Naive thymus-derived CD4-positive, alpha-beta T cell (primary cell): ENCODE results near the gene SLC12A4. TPM values are rescaled to one million over a fixed set of nuclear protein-coding genes. Genes with fewer than 3 reads are reported as not detected.

ENCODE experiments used
- ATAC-seq: fragments of 150-1000 bp; cut with Tn5 transposase; 2 replicates; pipeline ENCODE4 v1.10.0; 2021; ENCODE audit warnings: mild to moderate bottlenecking, moderate library complexity
- CTCF ChIA-PET: fragments of 350-600 bp; sonication (Branson Sonifier 250); formaldehyde crosslinking; loops from one replicate; lab custom pipeline; 2021; ENCODE audit warnings: antibody characterized with exemption; lab: Charles Lee
- POLR2A ChIA-PET: fragments of 350-600 bp; sonication (Branson Sonifier 250); formaldehyde crosslinking; loops from one replicate; lab custom pipeline; 2021; ENCODE audit warnings: antibody characterized with exemption, inconsistent platforms; lab: Charles Lee
- DNase-seq, 9 donors: peaks; one replicate each; pipeline versions ENCODE4 v3.0.0 to v3.0.0-alpha.2; 2020 to 2022; ENCODE audit warnings: mixed read lengths in 1 of 9
- H3K27ac ChIP-seq: one replicate; pipeline ENCODE4 v1.7.0; 2013; ENCODE audit warnings: mild to moderate bottlenecking, low read depth, low read length, moderate library complexity
- H3K27me3 ChIP-seq, 2 donors: one replicate each; pipeline ENCODE4 v1.7.0; 2013; ENCODE audit warnings: low read length in 2 of 2, mild to moderate bottlenecking in 2 of 2, moderate library complexity in 2 of 2; ENCODE audit not compliant: control insufficient read depth in 2 of 2, insufficient read depth in 2 of 2
- H3K36me3 ChIP-seq, 3 experiments: 1 replicate in 2 of 3; 2 replicates in 1 of 3; pipeline ENCODE4 v1.7.0; 2013; ENCODE audit warnings: low read length in 3 of 3, mild to moderate bottlenecking in 3 of 3, moderate library complexity in 1 of 3; ENCODE audit not compliant: insufficient read depth in 3 of 3, control insufficient read depth in 2 of 3
- H3K4me1 ChIP-seq, 2 donors: one replicate each; pipeline ENCODE4 v1.7.0; 2013; ENCODE audit warnings: low read length in 2 of 2, mild to moderate bottlenecking in 2 of 2, moderate library complexity in 1 of 2; ENCODE audit not compliant: control insufficient read depth in 2 of 2, insufficient read depth in 2 of 2
- H3K4me3 ChIP-seq: 2 replicates; pipeline ENCODE4 v1.7.0; 2013; ENCODE audit warnings: mild to moderate bottlenecking, low read length
- H3K9me3 ChIP-seq, 3 experiments: 1 replicate in 2 of 3; 2 replicates in 1 of 3; pipeline ENCODE4 v1.7.0; 2013; ENCODE audit warnings: low read length in 3 of 3; ENCODE audit not compliant: control insufficient read depth in 2 of 3
- H3K27ac Mint-ChIP-seq, 9 donors: one replicate each; pipeline ENCODE4 v1.8.0; 2020 to 2022; ENCODE audit warnings: mixed read lengths in 9 of 9, mild to moderate bottlenecking in 8 of 9, moderate library complexity in 5 of 9, inconsistent platforms in 2 of 9
- H3K27me3 Mint-ChIP-seq, 5 donors: one replicate each; pipeline ENCODE4 v1.8.0; 2021 to 2022; ENCODE audit warnings: mixed read lengths in 5 of 5, mild to moderate bottlenecking in 1 of 5
- H3K36me3 Mint-ChIP-seq, 5 donors: one replicate each; pipeline ENCODE4 v1.8.0; 2020 to 2022; ENCODE audit warnings: mixed read lengths in 5 of 5, mild to moderate bottlenecking in 3 of 5, inconsistent platforms in 1 of 5
- H3K4me1 Mint-ChIP-seq, 7 donors: one replicate each; pipeline ENCODE4 v1.8.0; 2020 to 2022; ENCODE audit warnings: mixed read lengths in 7 of 7, mild to moderate bottlenecking in 3 of 7, inconsistent platforms in 1 of 7
- H3K4me3 Mint-ChIP-seq, 10 donors: one replicate each; pipeline ENCODE4 v1.8.0; 2020 to 2022; ENCODE audit warnings: mild to moderate bottlenecking in 10 of 10, mixed read lengths in 10 of 10, moderate library complexity in 6 of 10, inconsistent platforms in 2 of 10
- H3K9me3 Mint-ChIP-seq, 11 donors: one replicate each; pipeline ENCODE4 v1.8.0; 2020 to 2022; ENCODE audit warnings: mixed read lengths in 11 of 11, mild to moderate bottlenecking in 4 of 11, inconsistent platforms in 1 of 11, moderate library complexity in 1 of 11
- intact Hi-C, 2 donors: fragments of 100-400 bp; cut with micrococcal nuclease; formaldehyde crosslinking; loops; one replicate each; pipeline ENCODE4 v1.15.1; 2023
- polyA plus RNA-seq, 2 donors: library from polyadenylated mRNA; unstranded; fragments of 300-500 nt; fragmentation: Illumina TruSeq; gene quantifications; one replicate each; pipeline ENCODE4 v1.2.3, GENCODE V29; 2021
- total RNA-seq, 6 experiments: library from RNA in 5 of 6; stranded (reverse) in 5 of 6; gene quantifications; 1 replicate in 5 of 6; 2 replicates in 1 of 6; pipeline ENCODE4 v1.2.3 and lab custom pipeline; 2021 to 2026

The SLC12A4 gene
- total and polyA plus RNA-seq, 7 experiments from 2014 or later = 3.8 to 44.4 (median 28.1) TPM

GRCh38 chr16:67909056-67909742, 59.2 kb downstream of the SLC12A4 start:
- no peak overlapping the region for H3K27ac ChIP-seq
- ATAC-seq = no peak
- H3K4me1 ChIP-seq = no peaks in the 10 kb centered on the region
- Mint-ChIP-seq H3K9me3 (no peaks in the 10 kb centered on the region), H3K4me1 (peaks cover 4 to 23% (median 15%) of the 10 kb centered on the region in 7 donors), H3K36me3 (peaks cover 0 to 32% (median 6%) of the 10 kb centered on the region in 5 donors), H3K27ac (peak overlapping the region in 1 of 9 donors; percentile 56), H3K4me3 (peak overlapping the region in 1 of 10 donors; percentile 53), H3K27me3 (no peaks in the 10 kb centered on the region)
- DNase-seq = no peak
- H3K4me3 ChIP-seq = no peak overlapping the region
- peaks cover 0 to 39% (median 10%) of the 10 kb centered on the region in 3 experiments for H3K36me3 ChIP-seq
- no peaks in the 10 kb centered on the region for H3K27me3 ChIP-seq
- H3K9me3 ChIP-seq = no peaks in the 10 kb centered on the region
- CTCF ChIA-PET = interaction anchor here (0.6 kb wide), 1 partner anchor 418 kb away, joined by 5 read pairs; no protein-coding TSS in a partner anchor
- POLR2A ChIA-PET = interaction anchor here (0.8 kb wide), 1 partner anchor 16 kb away, joined by 3 read pairs; the partner anchor contains the start of gene PSKH1
- intact Hi-C loops = no loop called here

DNA sequence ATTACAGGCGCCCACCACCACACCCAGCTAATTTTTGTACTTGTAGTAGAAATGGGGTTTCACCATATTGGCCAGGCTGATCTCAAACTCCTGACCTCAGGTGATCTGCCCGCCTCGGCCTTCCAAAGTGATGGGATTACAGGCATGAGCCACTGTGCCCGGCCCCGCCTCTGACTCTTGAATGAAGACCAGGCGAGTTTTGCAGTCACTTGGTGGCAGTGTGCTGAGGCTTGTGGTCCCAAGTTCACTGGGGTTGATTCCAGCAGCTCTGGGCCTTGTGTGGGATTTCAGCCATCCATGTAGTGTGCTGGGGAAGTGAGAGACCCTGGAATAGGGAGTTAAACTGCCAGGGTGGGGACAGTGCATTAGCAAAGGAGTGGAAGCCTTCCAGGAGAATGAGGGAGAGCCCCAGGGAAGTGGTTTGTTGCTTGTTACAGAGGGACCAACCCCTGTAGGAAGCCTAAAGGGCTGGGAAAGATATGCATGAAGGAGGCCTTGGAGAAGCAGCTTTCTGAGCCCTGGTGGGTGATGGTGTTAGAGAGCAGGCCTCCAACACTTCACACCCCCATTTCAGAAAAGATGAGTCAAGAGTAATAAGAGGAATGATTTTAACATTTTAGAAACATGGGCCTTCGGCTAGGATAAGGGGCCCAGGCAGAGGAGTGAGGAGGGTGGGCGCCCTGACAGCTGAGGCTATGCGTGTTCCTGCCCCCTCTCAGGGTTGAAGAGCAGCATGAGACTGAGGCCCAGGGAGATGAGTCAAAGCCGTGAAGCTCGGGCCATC, 60.8 kb downstream of the SLC12A4 start:
- Histone ChIP-seq H3K27me3 (no peaks in the 10 kb centered on the region), H3K4me3 (no peak overlapping the region), H3K36me3 (peaks cover 2 to 35% (median 10%) of the 10 kb centered on the region in 3 experiments), H3K27ac (no peak overlapping the region), H3K9me3 (no peaks in the 10 kb centered on the region), H3K4me1 (no peaks in the 10 kb centered on the region)
- Mint-ChIP-seq H3K36me3 (peaks cover 0 to 34% (median 8%) of the 10 kb centered on the region in 5 donors), H3K4me3 (peak overlapping the region in 1 of 10 donors; percentile 37), H3K9me3 (no peaks in the 10 kb centered on the region), H3K4me1 (peaks cover 2 to 23% (median 12%) of the 10 kb centered on the region in 7 donors), H3K27ac (peak overlapping the region in 4 of 9 donors; percentile 12 to 75 (median 42)), H3K27me3 (no peaks in the 10 kb centered on the region)
- ChIA-PET POLR2A (interaction anchor here (0.6 to 0.9 kb wide), 3 partner anchors 9 to 111 kb away, joined by 3 read pairs; no protein-coding TSS in a partner anchor), CTCF (interaction anchor here (0.5 kb wide), 1 partner anchor 160 kb away, joined by 3 read pairs; no protein-coding TSS in a partner anchor)
- DNase-seq (no peak), ATAC-seq (no peak)
- intact Hi-C loops = no loop called here

DNA sequence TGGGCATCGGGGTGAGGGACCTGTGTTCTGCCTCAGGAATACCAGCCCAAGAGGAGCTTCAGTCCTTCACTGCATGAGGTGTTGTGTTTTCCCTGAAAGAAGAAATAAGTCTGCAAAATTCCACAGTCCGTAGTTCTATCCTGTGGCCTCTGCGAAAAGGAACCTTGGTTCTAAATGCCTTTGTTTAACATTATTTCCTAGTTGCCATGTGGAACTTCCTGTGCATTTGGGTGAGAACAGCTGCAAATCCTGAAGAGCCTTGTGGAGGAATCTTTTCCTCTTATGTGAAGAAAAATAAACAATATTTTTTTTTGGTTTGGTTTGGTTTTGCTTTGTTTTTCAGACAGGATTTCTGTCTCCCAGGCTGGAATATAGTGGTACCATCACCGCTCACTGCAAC, 65.6 kb downstream of the SLC12A4 start:
- intact Hi-C loops = no loop called here
- H3K4me3 Mint-ChIP-seq = no peak overlapping the region
- H3K27me3 Mint-ChIP-seq = no peaks in the 10 kb centered on the region
- Histone ChIP-seq H3K4me3 (no peak overlapping the region), H3K27me3 (no peaks in the 10 kb centered on the region), H3K36me3 (peaks cover 0 to 3% (median 2%) of the 10 kb centered on the region in 3 experiments), H3K9me3 (no peaks in the 10 kb centered on the region), H3K27ac (no peak overlapping the region), H3K4me1 (no peaks in the 10 kb centered on the region)
- CTCF ChIA-PET = no interaction called here
- DNase-seq (no peak), ATAC-seq (no peak)
- POLR2A ChIA-PET = interaction anchor here (0.8 kb wide), 1 partner anchor 19 kb away, joined by 5 read pairs; no protein-coding TSS in a partner anchor
- peaks cover 0 to 17% (median 4%) of the 10 kb centered on the region in 5 donors for H3K36me3 Mint-ChIP-seq
- no peaks in the 10 kb centered on the region for H3K9me3 Mint-ChIP-seq
- peaks cover 6 to 26% (median 18%) of the 10 kb centered on the region in 7 donors for H3K4me1 Mint-ChIP-seq
- peak overlapping the region in 5 of 9 donors; percentile 23 to 72 (median 42) for H3K27ac Mint-ChIP-seq

DNA sequence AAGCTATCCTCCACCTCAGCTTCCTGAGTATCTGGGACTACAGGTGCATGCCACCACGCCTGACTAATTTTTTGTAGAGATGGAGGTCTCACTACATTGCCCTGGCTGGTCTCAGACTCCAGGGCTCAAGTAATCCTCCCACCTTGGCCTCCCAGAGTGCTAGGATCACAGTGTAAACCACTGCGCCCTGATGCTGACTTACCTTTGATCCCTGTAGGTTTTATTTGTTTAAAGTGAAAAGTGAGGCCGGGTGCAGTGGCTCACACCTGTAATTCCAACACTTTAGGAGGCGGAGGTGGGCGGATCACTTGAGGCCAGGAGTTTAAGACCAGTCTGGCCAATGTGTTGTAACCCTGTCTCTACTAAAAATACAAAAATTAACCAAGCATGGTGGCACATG, 66.7 kb downstream of the SLC12A4 start:
- Histone ChIP-seq H3K9me3 (no peaks in the 10 kb centered on the region), H3K4me1 (no peaks in the 10 kb centered on the region), H3K27me3 (no peaks in the 10 kb centered on the region), H3K27ac (no peak overlapping the region), H3K36me3 (peaks cover 0 to 3% (median 2%) of the 10 kb centered on the region in 3 experiments), H3K4me3 (no peak overlapping the region)
- Mint-ChIP-seq H3K36me3 (peaks cover 0 to 14% (median 4%) of the 10 kb centered on the region in 5 donors), H3K27ac (no peak overlapping the region), H3K9me3 (no peaks in the 10 kb centered on the region), H3K4me3 (no peak overlapping the region), H3K4me1 (peaks cover 5 to 33% (median 26%) of the 10 kb centered on the region in 7 donors), H3K27me3 (no peaks in the 10 kb centered on the region)
- ChIA-PET POLR2A (no interaction called here), CTCF (interaction anchor here (0.7 kb wide), 1 partner anchor 16 kb away, joined by 3 read pairs; no protein-coding TSS in a partner anchor)
- intact Hi-C loops = no loop called here
- ATAC-seq = no peak
- no peak for DNase-seq

DNA sequence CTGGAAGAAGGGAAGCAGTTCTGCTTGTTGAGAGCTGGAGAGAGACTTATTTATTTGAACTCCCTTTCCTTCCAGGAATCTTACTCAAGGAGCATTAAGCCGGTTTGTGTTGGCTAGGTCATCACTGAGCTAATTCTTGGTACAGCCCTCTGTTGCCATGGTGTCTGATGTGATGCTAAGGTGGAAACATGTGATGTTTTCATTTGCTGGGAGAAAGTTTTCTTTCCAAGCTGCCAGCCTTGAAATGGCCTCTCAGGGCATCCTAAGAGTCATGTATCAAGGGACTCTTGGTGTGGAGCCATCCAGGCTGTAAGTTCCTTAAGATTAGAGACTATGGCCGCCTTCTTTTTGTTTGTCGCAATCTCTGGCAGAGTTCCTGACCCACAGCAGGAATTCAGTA, 71.2 kb downstream of the SLC12A4 start:
- Histone ChIP-seq H3K27ac (no peak overlapping the region), H3K4me1 (peaks cover 12 to 15% of the 10 kb centered on the region in 2 donors), H3K4me3 (no peak overlapping the region), H3K36me3 (peaks cover 0 to 7% (median 0%) of the 10 kb centered on the region in 3 experiments), H3K9me3 (no peaks in the 10 kb centered on the region), H3K27me3 (no peaks in the 10 kb centered on the region)
- ChIA-PET POLR2A (interaction anchor here (0.8 to 3.3 kb wide), 3 partner anchors 13 to 51 kb away, joined by 3 to 12 read pairs (median 3); partner anchors contain the start of gene NUTF2), CTCF (interaction anchor here (0.6 to 2.5 kb wide), 7 partner anchors 9 to 376 kb away, joined by 3 to 11 read pairs (median 4); partner anchors contain the start of gene NRN1L)
- DNase-seq = no peak
- no peak for ATAC-seq
- Mint-ChIP-seq H3K27ac (peak overlapping the region in 1 of 9 donors; percentile 38), H3K4me1 (peaks cover 27 to 71% (median 51%) of the 10 kb centered on the region in 7 donors), H3K9me3 (no peaks in the 10 kb centered on the region), H3K27me3 (no peaks in the 10 kb centered on the region), H3K36me3 (peaks cover 0 to 4% (median 0%) of the 10 kb centered on the region in 5 donors), H3K4me3 (peak overlapping the region in 1 of 10 donors; percentile 15)
- intact Hi-C loops = loop anchor here in 1 of 2 donors (10.0 kb wide), 1 partner anchor 232 kb away; the partner anchor contains the start of genes ACD, C16orf86, ENKD1 and PARD6A
